Measurements from ENCODE around the gene TP53TG5. TPM values are rescaled to one million over a fixed set of nuclear protein-coding genes. Genes with fewer than 3 reads are reported as not detected.

TP53TG5 gene
- total and polyA plus RNA-seq, 10 of the 15 experiments (the other 5 are each of a cell fraction or from before 2014, with no cell fraction given) = 0.24 TPM; not detected in 9

DNA sequence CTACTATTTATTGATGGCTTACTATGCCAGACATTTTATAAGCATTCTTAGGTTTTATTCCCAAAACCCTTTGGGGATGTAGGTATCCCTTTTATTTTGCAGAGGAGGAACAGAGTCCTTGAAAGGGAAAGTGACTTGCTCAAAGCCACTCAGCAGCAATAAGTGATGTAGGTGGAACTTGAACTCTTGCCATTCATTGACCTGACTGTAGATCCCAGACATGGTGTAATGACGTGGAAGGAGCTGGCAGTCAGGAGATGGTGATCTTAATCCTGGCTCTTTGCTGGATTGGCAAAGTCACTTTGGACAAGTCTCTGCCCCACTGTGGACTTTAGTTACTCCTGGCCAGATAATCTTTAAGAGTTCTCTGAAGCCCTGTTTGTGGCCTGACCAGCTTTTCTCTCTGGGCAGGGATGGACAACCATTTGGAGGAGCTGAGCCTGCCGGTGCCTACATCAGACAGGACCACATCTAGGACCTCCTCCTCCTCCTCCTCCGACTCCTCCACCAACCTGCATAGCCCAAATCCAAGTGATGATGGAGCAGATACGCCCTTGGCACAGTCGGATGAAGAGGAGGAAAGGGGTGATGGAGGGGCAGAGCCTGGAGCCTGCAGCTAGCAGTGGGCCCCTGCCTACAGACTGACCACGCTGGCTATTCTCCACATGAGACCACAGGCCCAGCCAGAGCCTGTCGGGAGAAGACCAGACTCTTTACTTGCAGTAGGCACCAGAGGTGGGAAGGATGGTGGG is 31.6 kb upstream of the TP53TG5 start:
- no TSS peak for BruUV-seq (replicated peaks)
- CTCF ChIA-PET = interaction anchor here (1.0 to 1.3 kb wide), 2 partner anchors 10 to 36 kb away, joined by 3 read pairs; no protein-coding TSS in a partner anchor
- H3K27ac ChIP-seq (ENCODE audit: control insufficient read depth, insufficient read depth) = no peak overlapping the region
- H2AFZ ChIP-seq (ENCODE audit: control insufficient read depth, low read depth, low read length) = no peak overlapping the region
- H3K4me3 ChIP-seq = no peak overlapping the region
- DNase-seq (ENCODE audit: low read depth, low spot score) = no peak
- RAD21 ChIA-PET (ENCODE audit: unreplicated experiment) = interaction anchor here (0.9 kb wide), 1 partner anchor 50 kb away, joined by 3 read pairs; no protein-coding TSS in a partner anchor
- peaks cover 3 to 6% of the 10 kb centered on the region in 2 experiments; a peak in 3 of 4 replicates for H3K27me3 ChIP-seq (replicated peaks in 1 of 2; ENCODE audit: control insufficient read depth in 2 of 2, insufficient read depth in 2 of 2, low read length in 1 of 2)
- 70% methylated on average over 7 of the region's 7 CpGs for WGBS (ENCODE audit: insufficient coverage, insufficient replicate concordance, low lambda C conversion rate, missing lambda C conversion rate)
- intact Hi-C loops (cut with micrococcal nuclease; ENCODE audit: unreplicated experiment) = no loop called here
- SMC1A ChIA-PET (ENCODE audit: uncharacterized antibody, unreplicated experiment) = interaction anchor here (0.6 to 1.2 kb wide), 3 partner anchors 46 to 49 kb away, joined by 3 to 4 read pairs (median 3); no protein-coding TSS in a partner anchor
- no peak for FAIRE-seq
- no peaks in the 10 kb centered on the region for H3K9me3 ChIP-seq (replicated peaks; ENCODE audit: control insufficient read depth, insufficient read depth, low read length)
- ATAC-seq = no peak
- H4K20me1 ChIP-seq (ENCODE audit: control insufficient read depth, insufficient read depth) = no peaks in the 10 kb centered on the region
- H3K4me2 ChIP-seq (ENCODE audit: control insufficient read depth, insufficient read depth) = no peak overlapping the region
- H3K79me2 ChIP-seq (ENCODE audit: control insufficient read depth, insufficient read depth, low read length) = no peaks in the 10 kb centered on the region
- no peak overlapping the region for H3K9ac ChIP-seq (ENCODE audit: control insufficient read depth, insufficient read depth, low read length)
- TF ChIP-seq STAT1 (conservative IDR thresholded peaks at IDR 0.05) (no peak), MTA3 (IDR thresholded peaks at IDR 0.05; ENCODE audit: borderline replicate concordance, low read length) (no peak), EP300 (IDR thresholded peaks at IDR 0.05; ENCODE audit: borderline replicate concordance in 1 of 2, control insufficient read depth in 1 of 2, low read depth in 2 of 2, low read length in 2 of 2) (no peak), ZBED1 (IDR thresholded peaks at IDR 0.05; ENCODE audit: borderline replicate concordance) (no peak), BRCA1 (IDR thresholded peaks at IDR 0.05; ENCODE audit: low read depth, low read length) (no peak), EGR1 (IDR thresholded peaks at IDR 0.05; ENCODE audit: borderline replicate concordance in 1 of 2, low read depth in 2 of 2, low read length in 2 of 2) (no peak), NFIC (IDR thresholded peaks at IDR 0.05; ENCODE audit: low read depth, low read length) (no peak)
- TF ChIP-seq, protein P1, sequence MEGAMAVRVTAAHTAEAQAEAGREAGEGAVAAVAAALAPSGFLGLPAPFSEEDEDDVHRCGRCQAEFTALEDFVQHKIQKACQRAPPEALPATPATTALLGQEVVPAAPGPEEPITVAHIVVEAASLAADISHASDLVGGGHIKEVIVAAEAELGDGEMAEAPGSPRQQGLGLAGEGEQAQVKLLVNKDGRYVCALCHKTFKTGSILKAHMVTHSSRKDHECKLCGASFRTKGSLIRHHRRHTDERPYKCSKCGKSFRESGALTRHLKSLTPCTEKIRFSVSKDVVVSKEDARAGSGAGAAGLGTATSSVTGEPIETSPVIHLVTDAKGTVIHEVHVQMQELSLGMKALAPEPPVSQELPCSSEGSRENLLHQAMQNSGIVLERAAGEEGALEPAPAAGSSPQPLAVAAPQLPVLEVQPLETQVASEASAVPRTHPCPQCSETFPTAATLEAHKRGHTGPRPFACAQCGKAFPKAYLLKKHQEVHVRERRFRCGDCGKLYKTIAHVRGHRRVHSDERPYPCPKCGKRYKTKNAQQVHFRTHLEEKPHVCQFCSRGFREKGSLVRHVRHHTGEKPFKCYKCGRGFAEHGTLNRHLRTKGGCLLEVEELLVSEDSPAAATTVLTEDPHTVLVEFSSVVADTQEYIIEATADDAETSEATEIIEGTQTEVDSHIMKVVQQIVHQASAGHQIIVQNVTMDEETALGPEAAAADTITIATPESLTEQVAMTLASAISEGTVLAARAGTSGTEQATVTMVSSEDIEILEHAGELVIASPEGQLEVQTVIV (IDR thresholded peaks at IDR 0.05; ENCODE audit: borderline replicate concordance, partially characterized antibody) = no peak
- TF ChIP-seq, protein P2, sequence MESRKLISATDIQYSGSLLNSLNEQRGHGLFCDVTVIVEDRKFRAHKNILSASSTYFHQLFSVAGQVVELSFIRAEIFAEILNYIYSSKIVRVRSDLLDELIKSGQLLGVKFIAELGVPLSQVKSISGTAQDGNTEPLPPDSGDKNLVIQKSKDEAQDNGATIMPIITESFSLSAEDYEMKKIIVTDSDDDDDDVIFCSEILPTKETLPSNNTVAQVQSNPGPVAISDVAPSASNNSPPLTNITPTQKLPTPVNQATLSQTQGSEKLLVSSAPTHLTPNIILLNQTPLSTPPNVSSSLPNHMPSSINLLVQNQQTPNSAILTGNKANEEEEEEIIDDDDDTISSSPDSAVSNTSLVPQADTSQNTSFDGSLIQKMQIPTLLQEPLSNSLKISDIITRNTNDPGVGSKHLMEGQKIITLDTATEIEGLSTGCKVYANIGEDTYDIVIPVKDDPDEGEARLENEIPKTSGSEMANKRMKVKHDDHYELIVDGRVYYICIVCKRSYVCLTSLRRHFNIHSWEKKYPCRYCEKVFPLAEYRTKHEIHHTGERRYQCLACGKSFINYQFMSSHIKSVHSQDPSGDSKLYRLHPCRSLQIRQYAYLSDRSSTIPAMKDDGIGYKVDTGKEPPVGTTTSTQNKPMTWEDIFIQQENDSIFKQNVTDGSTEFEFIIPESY (IDR thresholded peaks at IDR 0.05) = no peak
- TF ChIP-seq, protein P3, sequence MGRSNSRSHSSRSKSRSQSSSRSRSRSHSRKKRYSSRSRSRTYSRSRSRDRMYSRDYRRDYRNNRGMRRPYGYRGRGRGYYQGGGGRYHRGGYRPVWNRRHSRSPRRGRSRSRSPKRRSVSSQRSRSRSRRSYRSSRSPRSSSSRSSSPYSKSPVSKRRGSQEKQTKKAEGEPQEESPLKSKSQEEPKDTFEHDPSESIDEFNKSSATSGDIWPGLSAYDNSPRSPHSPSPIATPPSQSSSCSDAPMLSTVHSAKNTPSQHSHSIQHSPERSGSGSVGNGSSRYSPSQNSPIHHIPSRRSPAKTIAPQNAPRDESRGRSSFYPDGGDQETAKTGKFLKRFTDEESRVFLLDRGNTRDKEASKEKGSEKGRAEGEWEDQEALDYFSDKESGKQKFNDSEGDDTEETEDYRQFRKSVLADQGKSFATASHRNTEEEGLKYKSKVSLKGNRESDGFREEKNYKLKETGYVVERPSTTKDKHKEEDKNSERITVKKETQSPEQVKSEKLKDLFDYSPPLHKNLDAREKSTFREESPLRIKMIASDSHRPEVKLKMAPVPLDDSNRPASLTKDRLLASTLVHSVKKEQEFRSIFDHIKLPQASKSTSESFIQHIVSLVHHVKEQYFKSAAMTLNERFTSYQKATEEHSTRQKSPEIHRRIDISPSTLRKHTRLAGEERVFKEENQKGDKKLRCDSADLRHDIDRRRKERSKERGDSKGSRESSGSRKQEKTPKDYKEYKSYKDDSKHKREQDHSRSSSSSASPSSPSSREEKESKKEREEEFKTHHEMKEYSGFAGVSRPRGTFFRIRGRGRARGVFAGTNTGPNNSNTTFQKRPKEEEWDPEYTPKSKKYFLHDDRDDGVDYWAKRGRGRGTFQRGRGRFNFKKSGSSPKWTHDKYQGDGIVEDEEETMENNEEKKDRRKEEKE (IDR thresholded peaks at IDR 0.05) = no peak
- in situ Hi-C loops (cut with MboI) = no loop called here
- 0 out of 2 replicates have a peak, but pooled peaks cover 4% of the 10 kb centered on the region for H3K4me1 ChIP-seq (ENCODE audit: control insufficient read depth, insufficient read depth, low read length)
- H3K36me3 ChIP-seq (ENCODE audit: control insufficient read depth in 2 of 2, insufficient read depth in 2 of 2, low read length in 1 of 2) = no peaks in the 10 kb centered on the region; a peak in 1 of 4 replicates
- POLR2A ChIA-PET = no interaction called here

All from GM12878 (cell line).